GM18520 (cell line): ENCODE measurements around the gene EVA1A.

Experiments
- ATAC-seq: cut with Tn5 transposase; IDR thresholded peaks from one replicate; pipeline ENCODE4 v1.9.1; 2021; ENCODE audit not compliant: unreplicated experiment

Gene EVA1A

DNA sequence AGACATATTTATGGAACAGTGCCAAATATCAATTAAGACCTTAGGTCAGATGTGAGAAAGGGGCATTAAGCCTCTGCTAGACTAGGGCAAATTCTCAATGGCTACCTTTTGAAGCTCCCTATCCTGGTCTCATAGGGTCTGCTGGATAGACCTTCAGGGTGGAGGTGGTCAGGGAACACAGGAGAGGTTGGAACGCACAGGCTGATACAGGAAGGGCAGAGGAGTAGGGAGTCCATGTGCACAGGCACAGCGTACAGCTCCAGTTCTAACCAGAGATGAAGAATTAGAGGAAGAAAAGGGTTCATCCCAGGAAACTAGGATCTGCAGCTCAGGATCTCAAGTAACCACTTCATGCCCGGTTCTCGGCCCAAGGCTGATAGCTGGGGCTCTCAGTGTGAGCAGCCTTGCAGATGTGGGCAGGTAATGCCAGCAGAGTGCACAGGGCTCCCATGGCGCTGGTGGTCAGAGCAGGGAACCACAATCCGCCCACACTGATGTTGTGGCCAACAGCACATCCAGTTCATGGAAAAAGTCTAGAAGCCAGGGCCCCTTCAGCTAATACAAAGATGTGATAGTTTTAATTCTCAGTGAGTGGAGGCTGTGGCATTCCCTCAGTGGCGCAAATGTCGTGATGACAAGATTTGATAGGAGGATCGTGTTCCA, 3.4 kb upstream of the EVA1A start:
- ATAC-seq = no peak

- ATAC-seq = no peak
Observed at GRCh38 chr2:75563591-75563990, 2.9 kb upstream of the EVA1A start.

DNA sequence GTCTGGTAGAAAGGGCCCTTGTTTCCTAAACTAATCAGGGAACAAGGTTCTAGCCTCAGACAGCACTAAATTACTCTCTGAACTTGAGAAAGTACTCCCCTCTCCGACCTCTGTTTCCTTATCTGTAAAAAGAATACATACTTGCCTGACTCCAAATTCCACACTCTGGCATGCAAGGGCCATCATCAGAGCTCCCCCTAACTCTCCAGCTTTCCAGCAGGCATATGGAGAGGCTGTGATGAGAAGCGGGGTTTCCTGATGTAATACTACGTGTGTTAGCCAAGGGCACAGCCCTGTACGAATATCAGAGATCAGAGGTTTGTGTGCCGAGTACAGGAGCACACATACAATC, 1.8 kb upstream of the EVA1A start:
- ATAC-seq = no peak

DNA sequence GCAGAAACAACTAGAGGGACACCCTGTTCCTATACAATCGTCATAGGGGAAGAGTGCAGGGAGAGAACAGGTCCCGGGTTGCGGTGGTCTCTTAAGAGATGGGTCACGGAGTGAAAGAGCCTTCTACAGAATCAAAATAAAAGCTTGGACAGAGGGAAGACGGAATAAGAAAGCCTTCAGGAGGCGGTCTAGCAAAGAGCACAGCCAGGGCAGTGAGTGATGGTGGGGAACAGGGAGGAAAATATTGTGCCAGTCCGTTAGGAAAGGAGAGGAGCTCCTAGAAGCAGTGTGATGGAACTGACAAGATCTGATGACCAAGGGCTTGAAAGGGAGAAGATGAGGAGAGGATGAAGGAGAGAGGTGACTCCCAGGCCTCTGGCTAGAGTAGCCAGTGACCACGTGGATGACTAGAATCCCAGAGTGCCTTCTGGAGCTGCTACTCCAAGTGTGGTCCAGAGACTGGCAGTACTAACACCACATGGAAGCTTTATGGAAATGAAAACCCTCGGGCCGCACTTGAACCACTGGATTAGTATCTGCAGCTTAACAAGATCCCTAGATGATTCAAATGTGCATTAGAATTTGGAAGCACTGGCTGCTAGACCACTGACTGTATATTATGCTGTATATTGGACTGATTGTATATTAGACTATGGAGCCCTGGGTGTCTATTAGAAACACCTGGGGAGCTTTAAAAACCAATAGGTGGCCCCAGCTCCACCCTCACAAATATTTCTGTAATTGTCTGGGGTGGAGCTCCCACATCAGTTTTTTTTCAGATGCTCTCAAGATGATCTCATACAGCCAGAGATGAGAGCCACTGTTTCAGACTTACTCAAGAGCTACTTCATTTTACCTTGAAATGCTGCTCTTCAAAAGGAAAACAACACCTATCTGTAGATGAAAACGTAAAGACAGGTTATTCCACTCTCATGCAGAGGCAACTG, 1.1 kb upstream of the EVA1A start:
- ATAC-seq = no peak

- no peak for ATAC-seq
Observed at GRCh38 chr2:75560022-75560767, 544 bp downstream of the EVA1A start.

GRCh38 chr2:75559680-75560021, 1.1 kb downstream of the EVA1A start:
- no peak for ATAC-seq

DNA sequence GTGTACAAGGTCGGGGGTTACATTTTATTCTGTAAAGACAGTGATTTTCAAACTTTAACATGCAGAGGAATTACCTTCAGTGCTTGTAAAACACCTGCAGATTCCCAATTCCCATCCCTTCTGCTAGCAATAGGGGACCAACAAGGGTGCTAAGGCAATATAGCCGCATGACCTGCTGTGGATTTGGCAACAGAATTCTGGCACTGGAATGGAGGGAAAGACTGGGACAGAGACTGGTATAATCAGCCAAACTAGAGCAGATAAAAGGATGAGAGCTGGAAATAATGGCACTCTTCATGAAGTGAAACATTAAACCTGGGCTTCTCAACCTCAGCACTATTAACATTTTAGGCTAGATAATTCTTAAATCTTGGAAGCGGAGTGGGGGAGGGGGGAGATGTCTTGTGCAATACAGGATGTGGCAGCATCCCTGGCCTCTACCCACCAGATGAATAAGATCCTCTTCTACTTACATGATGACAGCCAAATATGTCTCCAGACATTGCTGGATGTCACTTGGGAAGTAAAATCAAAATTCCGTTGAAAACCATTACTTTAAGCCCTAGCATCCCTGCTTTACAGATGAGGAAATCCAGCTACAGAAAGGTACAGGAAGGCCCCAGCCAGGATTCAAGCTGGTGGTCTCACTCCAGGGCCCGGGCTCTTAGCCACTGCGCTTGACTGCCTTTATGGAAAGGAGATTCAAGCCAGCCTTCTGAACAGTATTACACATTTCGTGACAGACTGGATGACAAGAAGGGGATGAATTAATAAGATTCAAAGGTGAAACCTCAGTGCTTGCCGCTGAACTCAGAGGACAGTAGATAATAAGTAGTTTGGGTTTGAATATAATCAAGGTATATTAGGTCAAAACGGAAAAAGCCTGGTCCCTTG, 1.7 kb downstream of the EVA1A start:
- ATAC-seq = no peak

- ATAC-seq = no peak
Observed at GRCh38 chr2:75558136-75558535, 2.6 kb downstream of the EVA1A start.

DNA sequence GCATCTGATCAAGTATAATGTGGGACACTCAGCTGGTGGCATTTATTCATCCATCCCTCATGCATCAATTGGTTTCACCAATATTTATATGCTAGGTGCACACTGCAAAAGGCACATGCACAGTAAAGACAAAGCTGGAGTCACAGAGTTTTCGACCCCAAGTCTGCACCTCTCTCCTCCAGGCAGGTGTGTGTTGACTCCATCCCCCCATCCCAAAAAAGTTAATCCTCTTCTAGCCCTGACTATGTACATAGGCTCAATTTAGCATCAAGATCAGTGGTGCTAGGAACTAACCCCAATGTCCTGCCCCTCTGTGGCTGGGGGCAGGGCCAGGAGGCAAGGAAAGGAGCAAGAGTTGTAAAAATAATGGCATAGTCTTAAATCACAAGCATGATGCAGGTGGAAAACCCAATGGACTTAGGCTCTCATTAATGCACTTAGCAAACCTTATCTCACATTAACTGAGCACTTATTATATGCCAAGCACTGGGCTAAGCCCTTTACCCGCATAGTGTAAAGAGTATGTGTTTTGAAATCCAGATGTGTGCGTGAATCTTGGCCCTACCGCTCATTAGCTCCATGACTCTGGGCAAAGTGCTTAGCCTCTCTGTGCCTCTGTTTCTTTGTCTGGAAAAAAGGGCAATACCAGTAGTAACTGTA, 3.1 kb downstream of the EVA1A start:
- ATAC-seq = no peak

- no peak for ATAC-seq
Observed at GRCh38 chr2:75556679-75557366, 3.9 kb downstream of the EVA1A start.

GRCh38 chr2:75555701-75556100, 5.0 kb downstream of the EVA1A start:
- ATAC-seq = no peak

- no peak for ATAC-seq
Observed at GRCh38 chr2:75553935-75554531, 6.7 kb downstream of the EVA1A start.

- ATAC-seq = no peak
Observed at GRCh38 chr2:75552222-75552621, 8.5 kb downstream of the EVA1A start.

- ATAC-seq = no peak
Observed at GRCh38 chr2:75551434-75551833, 9.3 kb downstream of the EVA1A start.

- no peak for ATAC-seq
Observed at GRCh38 chr2:75549401-75550253, 11.1 kb downstream of the EVA1A start.

GRCh38 chr2:75548036-75548573, 12.6 kb downstream of the EVA1A start:
- ATAC-seq = no peak

- ATAC-seq = no peak
Observed at GRCh38 chr2:75547345-75548035, 13.2 kb downstream of the EVA1A start.

GRCh38 chr2:75545922-75546321, 14.8 kb downstream of the EVA1A start:
- no peak for ATAC-seq
